Prostate gland (tissue), 2 donors: ENCODE measurements around the gene IFNG.
"Not testable (repeated sequence)": the region's sequence is repeated elsewhere in the genome, so short reads cannot be mapped to it uniquely, and the experiment has no call there.

Experiments
- CTCF ChIP-seq, 4 experiments: fragments of 200-600 bp in 2 of 4; fragments of 450-650 bp in 2 of 4; sonication (generic) in 2 of 4; IDR thresholded peaks; 1 replicate in 3 of 4; 2 replicates in 1 of 4; pipeline ENCODE4 v1.5.1; 2016 to 2019; ENCODE audit warnings: antibody characterized with exemption in 4 of 4, mild to moderate bottlenecking in 2 of 4, moderate library complexity in 2 of 4
- POLR2AphosphoS5 ChIP-seq: sonication (generic); formaldehyde crosslinking; IDR thresholded peaks from one replicate; pipeline ENCODE4 v1.6.1; 2017; ENCODE audit warnings: antibody characterized with exemption

- not testable (repeated sequence) for TF ChIP-seq CTCF (IDR thresholded peaks at IDR 0.05); POLR2AphosphoS5
Observed at GRCh38 chr12:68174761-68175160, 15.2 kb upstream of the IFNG start.
